Measurements from ENCODE around the gene RIT1. TPM values are rescaled to one million over a fixed set of nuclear protein-coding genes. Genes with fewer than 3 reads are reported as not detected.

Gene RIT1
- total and polyA plus RNA-seq, 2 of the 13 experiments (the other 11 are each of a cell fraction or from before 2014, with no cell fraction given), result 12.2 to 32.2 TPM

GRCh38 chr1:155893389-155894142, 17.6 kb downstream of the RIT1 start (continued):
- TF ChIP-seq, protein P1, sequence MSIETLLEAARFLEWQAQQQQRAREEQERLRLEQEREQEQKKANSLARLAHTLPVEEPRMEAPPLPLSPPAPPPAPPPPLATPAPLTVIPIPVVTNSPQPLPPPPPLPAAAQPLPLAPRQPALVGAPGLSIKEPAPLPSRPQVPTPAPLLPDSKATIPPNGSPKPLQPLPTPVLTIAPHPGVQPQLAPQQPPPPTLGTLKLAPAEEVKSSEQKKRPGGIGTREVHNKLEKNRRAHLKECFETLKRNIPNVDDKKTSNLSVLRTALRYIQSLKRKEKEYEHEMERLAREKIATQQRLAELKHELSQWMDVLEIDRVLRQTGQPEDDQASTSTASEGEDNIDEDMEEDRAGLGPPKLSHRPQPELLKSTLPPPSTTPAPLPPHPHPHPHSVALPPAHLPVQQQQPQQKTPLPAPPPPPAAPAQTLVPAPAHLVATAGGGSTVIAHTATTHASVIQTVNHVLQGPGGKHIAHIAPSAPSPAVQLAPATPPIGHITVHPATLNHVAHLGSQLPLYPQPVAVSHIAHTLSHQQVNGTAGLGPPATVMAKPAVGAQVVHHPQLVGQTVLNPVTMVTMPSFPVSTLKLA (IDR thresholded peaks at IDR 0.05), result peak; percentile 43; the same call in 1 of the 2 replicates
- TF ChIP-seq, protein P2, sequence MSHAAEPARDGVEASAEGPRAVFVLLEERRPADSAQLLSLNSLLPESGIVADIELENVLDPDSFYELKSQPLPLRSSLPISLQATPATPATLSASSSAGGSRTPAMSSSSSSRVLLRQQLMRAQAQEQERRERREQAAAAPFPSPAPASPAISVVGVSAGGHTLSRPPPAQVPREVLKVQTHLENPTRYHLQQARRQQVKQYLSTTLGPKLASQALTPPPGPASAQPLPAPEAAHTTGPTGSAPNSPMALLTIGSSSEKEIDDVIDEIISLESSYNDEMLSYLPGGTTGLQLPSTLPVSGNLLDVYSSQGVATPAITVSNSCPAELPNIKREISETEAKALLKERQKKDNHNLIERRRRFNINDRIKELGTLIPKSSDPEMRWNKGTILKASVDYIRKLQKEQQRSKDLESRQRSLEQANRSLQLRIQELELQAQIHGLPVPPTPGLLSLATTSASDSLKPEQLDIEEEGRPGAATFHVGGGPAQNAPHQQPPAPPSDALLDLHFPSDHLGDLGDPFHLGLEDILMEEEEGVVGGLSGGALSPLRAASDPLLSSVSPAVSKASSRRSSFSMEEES (CRISPR knock-in tag; IDR thresholded peaks at IDR 0.05), result peak; percentile 86; the same call in 1 of the 2 replicates
- no peak for TF ChIP-seq CREM (IDR thresholded peaks at IDR 0.05)
- TF ChIP-seq CREM (CRISPR knock-in tag; IDR thresholded peaks at IDR 0.05), result no peak
- peak; percentile 78; the same call in 1 of the 2 replicates for TF ChIP-seq ARID5B (CRISPR knock-in tag; IDR thresholded peaks at IDR 0.05)
- TF ChIP-seq ZNF501 (CRISPR knock-in tag; IDR thresholded peaks at IDR 0.05), result peak; percentile 23; the same call in 1 of the 2 replicates
- no peak for TF ChIP-seq ZNF253 (CRISPR knock-in tag; IDR thresholded peaks at IDR 0.05; ENCODE audit: borderline replicate concordance)
- no peak for TF ChIP-seq EEA1 (CRISPR knock-in tag; IDR thresholded peaks at IDR 0.05; ENCODE audit: borderline replicate concordance)
- 0 out of 2 replicates have a peak, but pooled peaks have one; percentile 22 for TF ChIP-seq NFIC (IDR thresholded peaks at IDR 0.05; ENCODE audit: low read length)
- TF ChIP-seq, protein P3, sequence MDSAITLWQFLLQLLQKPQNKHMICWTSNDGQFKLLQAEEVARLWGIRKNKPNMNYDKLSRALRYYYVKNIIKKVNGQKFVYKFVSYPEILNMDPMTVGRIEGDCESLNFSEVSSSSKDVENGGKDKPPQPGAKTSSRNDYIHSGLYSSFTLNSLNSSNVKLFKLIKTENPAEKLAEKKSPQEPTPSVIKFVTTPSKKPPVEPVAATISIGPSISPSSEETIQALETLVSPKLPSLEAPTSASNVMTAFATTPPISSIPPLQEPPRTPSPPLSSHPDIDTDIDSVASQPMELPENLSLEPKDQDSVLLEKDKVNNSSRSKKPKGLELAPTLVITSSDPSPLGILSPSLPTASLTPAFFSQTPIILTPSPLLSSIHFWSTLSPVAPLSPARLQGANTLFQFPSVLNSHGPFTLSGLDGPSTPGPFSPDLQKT (CRISPR knock-in tag; IDR thresholded peaks at IDR 0.05; ENCODE audit: borderline replicate concordance), result no peak
- no peak for TF ChIP-seq SOX6 (IDR thresholded peaks at IDR 0.05)
- peak; percentile 70; the same call in 1 of the 2 replicates for TF ChIP-seq SOX6 (CRISPR knock-in tag; IDR thresholded peaks at IDR 0.05)
- 0 out of 2 replicates have a peak, but pooled peaks have one; percentile 28 for TF ChIP-seq ZNF609 (CRISPR knock-in tag; IDR thresholded peaks at IDR 0.05; ENCODE audit: borderline replicate concordance)
- TF ChIP-seq GABPB1 (CRISPR knock-in tag; IDR thresholded peaks at IDR 0.05), result peak; percentile 37
